HG02852 (cell line): ENCODE data around the gene ALAS2.
"Not testable (repeated sequence)": the region's sequence is repeated elsewhere in the genome, so short reads cannot be mapped to it uniquely, and the experiment has no call there.

Source experiments
- ATAC-seq: cut with Tn5 transposase; IDR thresholded peaks from one replicate; pipeline ENCODE4 v1.9.1; 2021; ENCODE audit warnings: mild to moderate bottlenecking, moderate library complexity; ENCODE audit not compliant: unreplicated experiment

Gene ALAS2

DNA sequence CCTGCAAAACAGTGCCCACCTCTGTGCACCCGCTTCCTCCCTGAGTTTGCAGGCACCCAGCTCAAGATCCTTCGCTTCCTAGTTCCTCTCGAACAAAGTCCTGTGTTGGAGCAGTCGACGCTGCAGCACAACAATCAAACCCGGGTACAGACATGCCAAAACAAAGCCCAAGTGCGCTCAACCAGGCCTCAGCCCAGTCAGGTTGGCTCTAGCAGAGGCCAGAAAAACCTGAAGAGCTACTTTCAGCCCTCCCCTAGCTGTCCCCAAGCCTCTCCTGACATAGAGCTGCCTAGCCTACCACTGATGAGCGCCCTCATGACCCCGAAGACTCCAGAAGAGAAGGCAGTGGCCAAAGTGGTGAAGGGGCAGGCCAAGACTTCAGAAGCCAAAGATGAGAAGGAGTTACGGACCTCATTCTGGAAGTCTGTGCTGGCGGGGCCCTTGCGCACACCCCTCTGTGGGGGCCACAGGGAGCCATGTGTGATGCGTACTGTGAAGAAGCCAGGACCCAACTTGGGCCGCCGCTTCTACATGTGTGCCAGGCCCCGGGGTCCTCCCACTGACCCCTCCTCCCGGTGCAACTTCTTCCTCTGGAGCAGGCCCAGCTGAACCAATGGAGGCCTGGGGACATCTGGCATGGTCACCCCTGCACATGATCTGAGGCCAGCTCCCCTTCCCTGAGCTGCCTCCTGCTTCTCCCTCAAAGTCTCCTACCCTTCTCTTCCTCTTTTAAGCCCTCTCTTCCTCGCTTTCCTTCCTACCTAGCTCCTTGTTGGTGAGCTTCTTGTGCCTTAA lies 23.8 kb downstream of the ALAS2 start:
- ATAC-seq, result no peak

DNA sequence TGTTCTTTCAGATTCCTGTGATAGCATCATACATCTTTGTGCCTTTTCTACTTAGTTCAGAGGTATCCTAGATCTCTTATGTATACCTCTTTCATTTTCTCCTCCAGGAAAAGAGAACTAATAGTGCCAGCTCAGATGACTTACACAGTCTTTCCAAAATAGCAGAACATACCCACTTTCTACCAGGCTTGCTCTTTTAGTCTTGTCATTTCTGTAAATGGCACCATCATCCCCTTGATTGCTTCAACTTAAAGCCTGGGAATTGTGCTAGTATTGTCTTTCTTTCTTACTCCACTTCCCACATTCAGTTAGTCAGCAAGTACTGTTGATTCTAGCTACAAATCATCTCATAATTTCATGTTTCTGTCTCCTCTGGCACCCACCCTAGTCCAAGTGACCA lies 25.5 kb downstream of the ALAS2 start:
- ATAC-seq, result no peak

DNA sequence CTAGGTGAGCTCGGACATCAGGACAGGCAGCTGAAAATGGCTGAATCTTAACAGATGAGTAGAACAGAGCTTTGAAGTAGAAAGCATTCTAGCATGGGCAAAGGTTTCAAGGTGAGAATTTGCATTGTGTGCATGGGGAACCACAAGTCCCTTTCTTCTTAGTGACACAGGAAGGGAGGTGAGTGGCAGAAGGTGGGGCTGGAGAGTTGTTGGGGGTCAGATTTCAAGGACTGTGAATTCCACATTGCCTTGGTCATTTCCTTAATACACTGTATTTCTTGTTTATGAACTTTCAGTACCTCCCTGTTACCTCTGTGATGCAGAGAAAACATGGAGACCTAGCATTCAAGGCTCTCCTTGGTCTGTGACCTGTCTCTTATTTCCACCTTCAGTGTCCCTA lies 26.5 kb downstream of the ALAS2 start:
- ATAC-seq, result no peak

DNA sequence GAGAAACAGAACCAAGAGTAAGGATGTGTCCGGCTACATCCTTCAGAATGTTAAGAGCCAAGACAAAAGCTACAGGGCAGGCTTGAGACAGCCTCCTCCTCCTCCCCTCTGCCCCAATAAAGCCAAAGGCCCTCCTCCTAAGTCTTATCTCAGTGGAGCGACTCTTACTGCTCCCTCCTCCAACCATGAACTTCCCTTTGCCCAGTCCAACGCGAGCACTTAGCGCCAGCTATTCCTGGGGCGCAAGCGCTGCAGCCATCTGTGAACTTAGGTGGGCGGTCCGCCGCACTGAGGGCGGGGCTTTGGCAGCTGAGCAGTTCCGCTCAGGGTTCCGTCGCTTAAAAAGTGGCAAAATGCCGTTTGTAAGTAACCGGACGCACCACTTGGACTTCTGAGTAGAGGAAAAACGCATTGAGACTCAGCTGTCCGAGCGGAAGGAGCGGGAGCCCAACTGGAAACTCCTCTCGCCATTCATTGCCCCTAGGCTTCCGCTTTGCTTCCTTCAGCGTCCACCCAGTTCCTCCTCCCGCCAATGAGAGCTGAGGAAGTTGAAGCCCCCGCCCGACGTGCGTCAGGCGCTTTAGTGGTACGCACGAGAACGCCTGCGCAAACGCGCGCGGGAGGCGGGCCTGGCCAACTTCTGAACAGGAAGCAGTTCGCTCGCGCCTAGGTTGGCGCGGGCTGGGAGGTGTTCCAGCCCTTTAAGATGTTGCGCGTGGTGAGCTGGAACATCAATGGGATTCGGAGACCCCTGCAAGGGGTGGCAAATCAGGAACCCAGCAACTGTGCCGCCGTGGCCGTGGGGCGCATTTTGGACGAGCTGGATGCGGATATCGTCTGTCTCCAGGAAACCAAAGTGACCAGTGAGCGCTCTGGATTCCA lies 30.8 kb downstream of the ALAS2 start, which contains the start of gene APEX2:
APEX2 (plus strand) TSS at position 647 of the 882 bp plus-strand sequence; CDS start at position 707, 60 bp downstream.
- peak; percentile 91 for ATAC-seq

DNA sequence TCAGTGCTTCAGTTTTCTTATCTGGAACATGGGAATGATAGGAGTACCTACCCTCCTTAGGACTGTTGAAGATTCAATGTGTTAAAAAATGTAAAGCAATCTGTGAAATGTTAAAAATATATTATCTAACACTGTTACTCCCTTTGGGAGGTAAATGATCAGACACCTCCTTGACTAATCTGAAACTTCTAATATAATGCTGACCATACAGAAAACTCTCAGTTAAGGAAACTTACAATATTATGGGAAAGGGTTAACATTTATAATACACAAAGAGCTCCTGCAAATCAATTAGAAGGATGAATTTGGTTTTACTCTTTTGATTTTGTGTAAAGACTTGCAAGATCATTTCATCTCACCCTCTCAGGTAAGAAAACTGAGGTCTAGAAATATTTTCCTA lies 35.2 kb downstream of the ALAS2 start:
- no peak for ATAC-seq

DNA sequence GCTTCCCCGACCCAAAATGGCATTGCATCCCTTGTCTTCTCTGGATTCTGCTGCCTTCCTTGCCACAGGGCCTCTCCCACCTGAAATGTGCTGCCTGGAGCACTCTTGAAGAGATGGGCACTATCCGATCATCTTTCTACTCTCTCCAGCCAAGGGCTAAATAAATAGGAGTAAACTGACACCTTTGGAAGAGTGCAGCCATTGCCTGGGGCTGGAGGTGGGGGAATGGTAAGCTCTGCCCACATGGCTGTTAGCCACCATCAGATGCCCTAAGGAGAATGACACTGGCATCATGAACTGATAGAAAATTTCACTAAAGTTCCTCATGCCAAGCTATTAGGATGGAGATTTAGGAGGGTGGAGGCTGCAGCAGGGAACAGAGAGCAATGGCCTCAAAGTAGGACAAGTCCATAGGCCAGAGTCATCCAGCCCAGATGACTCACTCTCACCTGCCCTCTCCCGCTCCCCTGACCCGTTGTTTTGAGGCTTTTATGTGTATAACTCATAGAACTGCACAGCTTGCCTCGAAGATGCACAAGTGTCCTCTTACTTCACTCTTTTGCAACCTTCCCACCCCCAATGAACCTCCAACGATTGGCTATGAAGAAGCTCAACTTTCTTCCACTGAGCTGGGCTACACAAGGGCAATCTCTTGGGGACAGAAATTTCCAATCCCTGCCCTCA lies 36.0 kb downstream of the ALAS2 start:
- ATAC-seq, result no peak

DNA sequence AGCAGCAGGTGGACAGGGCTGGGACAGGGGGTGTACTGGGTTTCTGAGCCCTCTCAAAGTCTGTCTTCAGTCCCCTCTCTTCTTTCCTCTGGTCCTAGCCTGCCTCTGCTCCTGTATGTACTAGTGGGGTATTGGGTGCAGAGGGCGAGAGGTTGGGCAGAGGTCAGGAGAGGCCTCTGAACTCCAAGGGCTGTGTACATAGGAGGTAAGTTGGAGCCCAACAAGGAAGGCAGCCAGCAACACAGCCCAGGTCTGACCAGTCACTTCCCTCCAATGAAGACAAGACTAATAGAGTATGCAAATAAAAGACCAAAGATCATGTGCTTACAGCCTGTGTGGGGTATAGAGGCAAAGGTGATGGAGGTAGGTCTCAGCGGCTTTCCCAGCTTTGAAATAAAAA lies 36.7 kb downstream of the ALAS2 start, which contains the start of gene PFKFB1:
PFKFB1 (minus strand) TSS at position 90 of the 400 bp plus-strand sequence. CDS start 181 bp downstream, outside the sequence.
- ATAC-seq, result no peak

DNA sequence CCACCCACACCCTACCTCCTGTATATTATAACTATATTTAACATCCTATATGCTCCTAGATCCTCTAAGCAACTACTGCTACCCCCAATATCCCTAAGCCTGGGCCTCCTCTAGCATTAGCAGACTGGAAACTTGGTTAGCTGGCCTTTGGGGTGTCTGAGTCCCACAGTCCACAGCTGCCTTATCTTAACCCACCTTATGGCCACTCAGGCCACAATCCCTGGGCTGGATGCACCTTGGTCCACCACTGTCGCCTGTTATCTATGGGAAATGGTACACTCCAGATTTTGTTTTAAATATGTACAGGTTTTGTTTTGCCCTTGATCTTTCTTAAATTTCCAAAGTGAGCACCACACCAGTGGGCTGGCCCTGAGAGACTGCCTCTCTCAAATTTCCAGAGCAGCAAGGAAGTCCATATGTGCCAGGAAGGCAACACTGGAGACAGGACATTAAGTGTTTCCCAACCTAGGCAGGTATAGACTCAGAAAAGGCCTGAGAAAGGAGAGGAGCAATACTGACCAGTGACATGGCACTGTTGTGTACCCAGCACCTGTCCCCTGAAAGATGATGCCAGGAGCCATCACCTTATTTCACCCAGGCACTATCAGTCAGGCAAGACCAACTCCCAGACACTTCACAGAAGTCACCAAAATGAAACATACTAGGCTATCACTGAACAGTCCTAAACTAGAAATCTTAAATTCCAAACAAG lies 37.7 kb downstream of the ALAS2 start:
- no peak for ATAC-seq

DNA sequence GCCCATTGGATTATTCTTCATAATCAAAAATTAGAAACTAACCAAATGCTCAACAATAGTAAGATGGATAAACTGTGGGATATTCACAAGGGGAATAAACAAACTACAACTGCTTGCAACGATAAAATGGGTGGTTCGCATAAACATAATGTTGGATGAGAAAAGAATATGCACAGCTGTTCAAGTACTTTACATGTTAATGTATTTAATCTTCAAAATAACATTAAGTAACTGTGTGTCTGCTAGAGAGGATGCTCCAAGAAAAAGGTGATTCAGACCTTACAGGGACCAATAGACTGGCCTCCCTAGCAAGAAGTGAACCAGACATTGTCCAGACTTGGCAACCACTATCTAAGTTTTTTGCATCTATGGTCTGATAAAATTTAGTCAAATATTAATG lies 39.1 kb downstream of the ALAS2 start:
- ATAC-seq, result no peak

DNA sequence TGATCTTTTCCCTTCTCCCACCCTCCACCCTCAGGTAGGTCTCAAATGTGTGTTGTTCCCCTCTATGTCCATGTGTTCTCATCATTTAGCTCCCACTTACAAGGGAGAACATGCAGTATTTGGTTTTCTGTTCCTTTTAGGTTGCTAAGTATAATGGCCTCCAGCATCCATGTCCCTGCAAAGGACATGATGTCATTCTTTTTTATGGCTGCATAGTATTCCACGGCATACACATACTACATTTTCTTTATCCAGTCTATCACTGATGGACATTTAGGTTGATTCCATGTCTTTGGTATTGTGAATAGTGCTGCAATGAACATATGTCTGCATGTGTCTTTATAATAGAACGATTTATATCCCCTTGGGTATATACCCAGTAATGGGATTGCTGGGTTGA lies 47.5 kb downstream of the ALAS2 start:
- ATAC-seq, result not testable (repeated sequence)

DNA sequence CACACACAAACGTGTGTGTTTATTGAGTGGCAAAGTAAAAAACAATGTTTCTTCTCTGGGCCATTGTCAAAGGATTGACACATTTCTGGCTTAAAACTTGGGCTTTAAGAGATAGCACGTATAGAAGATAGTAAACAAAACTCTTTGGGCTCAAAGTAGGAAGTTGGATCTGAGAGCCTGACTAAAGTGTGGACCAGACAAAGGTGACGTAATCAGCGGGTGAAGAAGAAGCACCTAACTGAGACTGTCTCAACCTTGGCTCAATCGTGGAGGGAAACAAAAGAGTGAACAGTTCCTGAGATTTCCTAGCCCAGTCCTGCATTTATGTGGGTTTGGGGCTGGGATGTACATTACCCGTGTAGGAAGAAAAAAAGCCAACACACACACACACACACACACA lies 50.4 kb downstream of the ALAS2 start:
- ATAC-seq, result no peak

DNA sequence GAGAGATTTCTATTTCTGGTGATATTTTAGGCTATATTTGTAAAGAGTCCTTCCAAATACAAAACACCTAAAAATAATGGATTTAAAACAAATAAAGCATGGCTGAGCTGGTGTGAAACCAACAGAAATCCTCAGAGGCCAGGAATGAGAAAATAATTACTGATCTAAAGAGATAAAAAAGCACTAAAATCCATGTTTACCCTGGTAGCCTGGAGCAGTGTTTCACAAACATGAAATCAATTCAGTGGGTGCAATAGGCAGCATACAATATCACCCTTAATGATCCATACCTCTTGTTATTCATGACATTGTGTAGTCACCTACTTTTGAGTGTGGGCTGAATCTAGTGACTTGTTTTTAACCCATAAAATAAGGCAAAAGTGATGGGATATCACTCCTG lies 51.3 kb downstream of the ALAS2 start:
- no peak for ATAC-seq

DNA sequence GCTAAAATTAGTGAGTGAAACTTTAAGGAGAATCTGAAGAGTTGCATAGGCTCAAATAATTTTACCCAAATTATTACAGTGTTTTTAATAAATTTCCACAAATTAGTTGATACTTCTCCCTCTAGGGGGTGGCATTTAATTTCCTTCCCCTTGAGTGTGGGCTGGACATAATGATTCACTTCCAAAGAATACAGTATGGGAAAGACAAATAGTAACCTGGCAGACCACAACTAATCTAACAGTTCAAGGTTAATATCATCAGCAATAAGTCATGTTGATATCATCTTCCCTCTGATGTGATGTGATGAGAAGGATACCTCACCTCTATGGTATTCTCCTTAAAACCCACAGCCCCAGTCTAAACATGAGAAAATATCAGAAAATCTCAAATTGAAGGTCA lies 52.3 kb downstream of the ALAS2 start:
- ATAC-seq, result no peak

DNA sequence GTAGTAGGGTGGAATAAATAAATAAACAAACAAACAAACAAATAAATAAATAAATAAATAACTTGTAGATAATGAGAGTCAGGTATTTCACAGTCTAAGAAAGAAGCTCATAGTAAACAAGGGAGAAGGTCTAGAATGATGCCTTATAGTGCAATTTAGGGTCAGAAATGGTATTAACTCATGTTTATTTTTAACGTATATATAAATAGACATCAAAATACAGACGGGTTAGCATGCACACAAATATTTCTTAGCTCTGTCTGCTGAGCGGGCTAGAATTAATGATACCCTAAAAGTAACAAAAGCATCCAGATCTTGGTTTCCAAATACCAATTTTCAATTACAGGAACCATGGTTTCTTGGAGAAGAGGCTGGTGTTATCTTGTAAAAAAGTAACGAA lies 53.4 kb downstream of the ALAS2 start:
- ATAC-seq, result no peak

DNA sequence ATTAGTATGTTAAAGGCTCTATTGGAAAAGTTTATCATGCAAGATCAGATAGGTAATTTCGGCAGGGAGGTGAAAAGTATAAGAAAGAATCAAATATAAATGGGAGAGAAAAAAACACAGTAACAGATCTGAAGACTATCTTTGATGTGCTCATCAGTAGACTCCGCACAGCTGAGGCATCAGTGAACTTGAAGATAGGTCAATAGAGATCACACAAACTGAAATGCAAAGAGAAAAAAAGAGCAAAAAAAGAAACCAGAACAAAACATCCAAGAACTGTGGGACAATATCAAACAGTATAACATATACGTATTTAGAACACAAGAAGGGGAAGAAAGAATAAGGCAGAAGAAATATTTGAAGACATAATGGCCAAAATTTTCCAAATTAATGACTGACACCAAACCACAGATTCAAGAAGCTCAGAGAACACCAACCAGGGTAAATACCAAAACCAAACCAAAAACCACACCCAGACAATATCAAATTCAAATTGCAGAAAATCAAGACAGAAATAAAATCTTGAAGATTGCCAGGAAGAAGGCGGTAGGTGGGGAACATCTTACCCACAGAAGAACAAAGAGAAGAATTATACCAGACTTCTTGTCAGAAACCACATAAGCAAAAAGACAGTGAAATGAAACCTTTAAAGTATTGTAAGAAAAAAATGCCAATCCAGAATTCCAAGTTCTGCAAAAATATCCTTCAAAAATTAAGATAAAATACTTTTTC lies 65.8 kb downstream of the ALAS2 start:
- no peak for ATAC-seq

DNA sequence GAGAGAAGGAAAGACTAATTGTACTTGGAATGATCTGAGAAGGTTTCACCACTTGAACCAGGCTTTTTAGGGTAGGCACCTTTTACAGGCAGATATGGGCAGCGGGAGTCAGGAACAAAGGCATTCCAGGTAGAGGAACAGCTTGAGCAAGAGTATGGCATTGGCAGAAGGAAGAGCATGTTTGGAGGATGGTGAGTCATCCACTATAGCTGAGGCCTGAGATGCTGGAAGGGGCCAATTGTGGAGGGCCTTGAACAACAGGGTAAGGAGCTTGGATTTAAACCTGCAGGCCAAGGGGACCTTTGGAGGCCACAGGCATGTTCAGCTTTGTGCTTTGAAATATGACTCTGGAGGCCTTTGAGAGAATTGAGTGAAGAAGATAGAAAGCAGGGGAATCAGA lies 69.0 kb downstream of the ALAS2 start:
- no peak for ATAC-seq
